Loucy (cell line): ENCODE data around the gene BOLL.
"Not testable (repeated sequence)": the region's sequence is repeated elsewhere in the genome, so short reads cannot be mapped to it uniquely, and the experiment has no call there.

Source experiments
- EZH2phosphoT487 ChIP-seq: fragments of 200-600 bp; IDR thresholded peaks from 2 replicates; pipeline ENCODE4 v1.6.1; 2018; ENCODE audit warnings: antibody characterized with exemption, mild to moderate bottlenecking, moderate library complexity, borderline replicate concordance
- TF ChIP-seq, protein P1 (sequence below): fragments of 200-600 bp; sonication (generic); conservative IDR thresholded peaks from 2 replicates; pipeline ENCODE4 v1.5.1; 2014; ENCODE audit warnings: mild to moderate bottlenecking, antibody characterized with exemption, low read length

DNA sequence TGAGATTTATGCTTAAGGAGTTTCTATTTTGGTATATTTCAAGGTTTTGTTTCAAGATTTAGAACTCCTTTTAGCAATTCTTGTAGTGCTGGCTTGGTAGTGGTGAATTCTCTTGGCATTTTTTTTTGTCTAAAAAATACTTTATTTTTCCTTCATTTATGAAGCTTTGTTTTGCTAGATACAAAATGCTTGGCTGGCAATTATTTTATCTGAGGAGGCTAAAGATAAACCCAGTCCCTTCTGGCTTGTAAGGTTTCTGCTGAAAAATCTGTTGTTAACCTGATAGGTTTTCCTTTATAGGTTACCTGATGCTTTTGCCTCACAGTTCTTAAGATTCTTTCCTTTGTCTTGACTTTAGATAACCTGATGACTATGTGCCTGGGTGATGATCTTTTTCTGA lies 85.4 kb downstream of the BOLL start:
- TF ChIP-seq, protein P1, sequence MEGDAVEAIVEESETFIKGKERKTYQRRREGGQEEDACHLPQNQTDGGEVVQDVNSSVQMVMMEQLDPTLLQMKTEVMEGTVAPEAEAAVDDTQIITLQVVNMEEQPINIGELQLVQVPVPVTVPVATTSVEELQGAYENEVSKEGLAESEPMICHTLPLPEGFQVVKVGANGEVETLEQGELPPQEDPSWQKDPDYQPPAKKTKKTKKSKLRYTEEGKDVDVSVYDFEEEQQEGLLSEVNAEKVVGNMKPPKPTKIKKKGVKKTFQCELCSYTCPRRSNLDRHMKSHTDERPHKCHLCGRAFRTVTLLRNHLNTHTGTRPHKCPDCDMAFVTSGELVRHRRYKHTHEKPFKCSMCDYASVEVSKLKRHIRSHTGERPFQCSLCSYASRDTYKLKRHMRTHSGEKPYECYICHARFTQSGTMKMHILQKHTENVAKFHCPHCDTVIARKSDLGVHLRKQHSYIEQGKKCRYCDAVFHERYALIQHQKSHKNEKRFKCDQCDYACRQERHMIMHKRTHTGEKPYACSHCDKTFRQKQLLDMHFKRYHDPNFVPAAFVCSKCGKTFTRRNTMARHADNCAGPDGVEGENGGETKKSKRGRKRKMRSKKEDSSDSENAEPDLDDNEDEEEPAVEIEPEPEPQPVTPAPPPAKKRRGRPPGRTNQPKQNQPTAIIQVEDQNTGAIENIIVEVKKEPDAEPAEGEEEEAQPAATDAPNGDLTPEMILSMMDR = not testable (repeated sequence)
- not testable (repeated sequence) for TF ChIP-seq EZH2phosphoT487
